A673 (cell line): Measurements from ENCODE around the gene HSDL2.

Experiments used
- CTCF ChIP-seq: fragments of 300-800, 200-600 bp; sonication (generic); conservative IDR thresholded peaks from 2 replicates; pipeline ENCODE4 v1.5.1; 2017; ENCODE audit warnings: low read depth, mild to moderate bottlenecking, antibody characterized with exemption, low read length, moderate library complexity, mixed read lengths
- EZH2 ChIP-seq: fragments of 200-600 bp; sonication (generic); IDR thresholded peaks from 2 replicates; pipeline ENCODE4 v1.6.1; 2017; ENCODE audit warnings: borderline replicate concordance, low read depth, mild to moderate bottlenecking, mixed read lengths, antibody characterized with exemption, low read length; ENCODE audit not compliant: poor library complexity, severe bottlenecking

- no peak for TF ChIP-seq CTCF
- TF ChIP-seq EZH2 = no peak
These were observed 67.4 kb downstream of the HSDL2 start for GRCh38 chr9:112447283-112447761.
